HepG2 (cell line): ENCODE measurements around the gene IRF2BPL. TPM values are rescaled to one million over a fixed set of nuclear protein-coding genes. Genes with fewer than 3 reads are reported as not detected.

Source experiments
- AHDC1 ChIP-seq: sonication (generic); formaldehyde crosslinking; IDR thresholded peaks from 2 replicates; pipeline ENCODE4 v1.5.1; 2020; ENCODE audit warnings: mild to moderate bottlenecking, missing genetic modification reagents, borderline replicate concordance
- ASH2L ChIP-seq: fragments of 300-600, 200-600 bp; sonication (generic); IDR thresholded peaks from 2 replicates; pipeline ENCODE4 v1.7.0; 2017; ENCODE audit warnings: low read depth, mild to moderate bottlenecking, moderate library complexity, mixed read lengths, low read length; ENCODE audit not compliant: insufficient read length
- CBX2 ChIP-seq, 2 experiments: fragments of 200-600 bp in 1 of 2; sonication (generic); formaldehyde crosslinking in 1 of 2; IDR thresholded peaks; 2 replicates each; pipeline versions ENCODE4 v1.7.0 to v1.8.1; 2018 to 2022; ENCODE audit warnings: low read depth in 2 of 2, low read length in 1 of 2, mild to moderate bottlenecking in 1 of 2, missing genetic modification reagents in 1 of 2
- ELK4 ChIP-seq: sonication (generic); formaldehyde crosslinking; IDR thresholded peaks from 2 replicates; pipeline ENCODE4 v1.9.0; 2021; ENCODE audit warnings: missing genetic modification reagents, borderline replicate concordance
- FOSL1 ChIP-seq: sonication (generic); formaldehyde crosslinking; IDR thresholded peaks from 2 replicates; pipeline ENCODE4 v1.9.0; 2021; ENCODE audit warnings: missing genetic modification reagents, borderline replicate concordance
- HIVEP1 ChIP-seq: sonication (generic); formaldehyde crosslinking; IDR thresholded peaks from 2 replicates; pipeline ENCODE4 v1.4.0; 2020; ENCODE audit warnings: mild to moderate bottlenecking, missing genetic modification reagents
- NR2F2 ChIP-seq: IDR thresholded peaks from 2 replicates; pipeline ENCODE4 v1.6.1; 2012; ENCODE audit warnings: low read depth, inconsistent platforms, borderline replicate concordance
- SIX1 ChIP-seq: sonication (generic); formaldehyde crosslinking; IDR thresholded peaks from 2 replicates; pipeline ENCODE4 v1.4.0; 2020; ENCODE audit warnings: missing genetic modification reagents, borderline replicate concordance
- SP4 ChIP-seq: sonication (generic); formaldehyde crosslinking; IDR thresholded peaks from 2 replicates; pipeline ENCODE4 v1.8.1; 2023; ENCODE audit warnings: mild to moderate bottlenecking, missing genetic modification reagents
- SRY ChIP-seq: sonication (generic); formaldehyde crosslinking; IDR thresholded peaks from 2 replicates; pipeline ENCODE4 v1.8.0; 2022; ENCODE audit warnings: mild to moderate bottlenecking, missing genetic modification reagents
- TAF1 ChIP-seq: sonication (generic); formaldehyde crosslinking; IDR thresholded peaks from 2 replicates; pipeline ENCODE4 v1.4.0; 2020; ENCODE audit warnings: missing genetic modification reagents
- ZNF136 ChIP-seq: sonication (generic); formaldehyde crosslinking; IDR thresholded peaks from 2 replicates; pipeline ENCODE4 v1.8.1; 2022; ENCODE audit warnings: low read depth, mild to moderate bottlenecking, moderate library complexity, missing genetic modification reagents
- ZNF569 ChIP-seq: sonication (generic); formaldehyde crosslinking; IDR thresholded peaks from 2 replicates; pipeline ENCODE4 v1.5.0; 2020; ENCODE audit warnings: mild to moderate bottlenecking, missing genetic modification reagents, moderate library complexity, borderline replicate concordance
- ZNF704 ChIP-seq: sonication (generic); formaldehyde crosslinking; IDR thresholded peaks from 2 replicates; pipeline ENCODE4 v1.8.1; 2023; ENCODE audit warnings: mild to moderate bottlenecking, inconsistent platforms, moderate library complexity, missing genetic modification reagents, borderline replicate concordance
- polyA plus RNA-seq, 8 experiments: library from polyadenylated mRNA; depleted of rRNA in 3 of 8; stranded (reverse) in 7 of 8; unstranded in 1 of 8; fragments of >200 nt; fragmentation: Illumina TruSeq in 4 of 8; extraction: Trizol in 4 of 8; gene quantifications; 2 replicates each; pipeline versions ENCODE4 v1.2.1 to v1.2.3, GENCODE V29; 2011 to 2016; ENCODE audit warnings: low read depth in 4 of 8, missing spikeins in 1 of 8, mixed read lengths in 1 of 8; ENCODE audit not compliant: insufficient read depth in 1 of 8
- total RNA-seq, 5 experiments: library from RNA; depleted of rRNA; stranded (reverse); fragments of >200 nt; fragmentation: Illumina TruSeq; extraction: Trizol; gene quantifications; 2 replicates each; pipeline ENCODE4 v1.2.3, GENCODE V29; 2016; ENCODE audit warnings: low read depth in 1 of 5

The IRF2BPL gene
- total and polyA plus RNA-seq, 2 of the 13 experiments (the other 11 are each of a cell fraction or from before 2014, with no cell fraction given): 6.6 to 8.4 TPM

DNA sequence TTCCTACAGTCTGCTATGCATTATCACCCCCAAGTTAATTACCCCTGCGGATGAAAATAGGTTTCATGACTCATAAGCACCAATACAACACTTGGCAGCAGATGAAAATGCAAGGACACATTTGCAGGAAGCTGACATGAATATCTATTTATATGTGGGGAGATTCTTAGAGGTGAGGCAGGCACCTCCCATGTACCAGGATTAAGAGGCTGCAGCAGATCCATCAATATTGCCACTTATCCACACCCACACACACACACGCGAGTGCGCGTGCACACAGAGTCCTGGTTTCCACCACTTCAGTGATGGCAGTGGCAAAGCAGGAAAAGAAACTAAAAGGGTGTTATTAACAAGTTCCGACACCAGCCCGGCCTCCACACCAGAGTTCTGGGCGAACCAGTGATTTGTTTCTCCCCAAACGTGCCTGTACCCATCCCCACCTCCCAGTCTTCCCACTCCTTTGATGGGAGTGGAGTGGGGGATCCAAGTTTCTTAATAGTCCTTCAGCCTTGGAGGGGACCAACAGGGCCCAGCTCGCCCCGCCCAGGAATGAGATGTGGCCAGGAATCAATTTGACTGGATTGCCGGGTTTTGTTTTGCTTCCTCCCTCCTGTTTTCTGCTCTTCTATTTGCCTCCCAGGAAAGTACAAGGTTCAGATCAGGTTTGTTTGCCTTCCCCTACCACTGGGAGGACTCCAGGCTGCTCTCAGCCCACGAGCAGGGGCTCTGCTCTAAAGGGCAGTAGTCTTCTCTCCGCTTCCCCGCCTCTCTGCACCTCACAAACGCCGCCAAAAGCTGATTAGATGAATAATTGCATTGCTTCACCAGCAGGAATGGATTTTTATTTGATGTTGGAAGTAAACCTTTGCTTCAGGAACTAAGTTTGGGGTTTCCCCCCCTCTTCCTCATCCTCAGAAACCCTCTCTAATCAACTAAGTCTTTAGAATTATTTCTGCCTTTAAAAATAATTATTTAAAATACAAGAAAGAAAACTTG, 5.2 kb downstream of the IRF2BPL start (continued):
- TF ChIP-seq ELK4 (CRISPR knock-in tag) (no peak), NR2F2 (0 out of 2 replicates have a peak, but pooled peaks have one; percentile 56), ZNF569 (CRISPR knock-in tag) (no peak), HIVEP1 (no peak), TAF1 (CRISPR knock-in tag) (peak; percentile 33; the same call in 1 of the 2 replicates), ZNF704 (CRISPR knock-in tag) (no peak), SRY (no peak), ASH2L (peak; percentile 75), SIX1 (CRISPR knock-in tag) (peak; percentile 42; the same call in 1 of the 2 replicates), ZNF136 (0 out of 2 replicates have a peak, but pooled peaks have one; percentile 31), SP4 (peak; percentile 50; the same call in 1 of the 2 replicates), CBX2 (IDR thresholded peaks at IDR 0.05; ENCODE audit: low read depth, low read length) (no peak), CBX2 (CRISPR knock-in tag; IDR thresholded peaks at IDR 0.05; ENCODE audit: low read depth) (0 out of 2 replicates have a peak, but pooled peaks have one; percentile 38), FOSL1 (CRISPR knock-in tag) (no peak), AHDC1 (CRISPR knock-in tag) (peak; percentile 76; the same call in 1 of the 2 replicates)
